GM21723 (cell line): Measurements from ENCODE around the gene PEX19.
"Not testable (repeated sequence)": the region's sequence is repeated elsewhere in the genome, so short reads cannot be mapped to it uniquely, and the experiment has no call there.

Source experiments
- ATAC-seq: cut with Tn5 transposase; IDR thresholded peaks from one replicate; pipeline ENCODE4 v1.9.1; 2021; ENCODE audit warnings: mild to moderate bottlenecking, moderate library complexity; ENCODE audit not compliant: unreplicated experiment

PEX19 gene

DNA sequence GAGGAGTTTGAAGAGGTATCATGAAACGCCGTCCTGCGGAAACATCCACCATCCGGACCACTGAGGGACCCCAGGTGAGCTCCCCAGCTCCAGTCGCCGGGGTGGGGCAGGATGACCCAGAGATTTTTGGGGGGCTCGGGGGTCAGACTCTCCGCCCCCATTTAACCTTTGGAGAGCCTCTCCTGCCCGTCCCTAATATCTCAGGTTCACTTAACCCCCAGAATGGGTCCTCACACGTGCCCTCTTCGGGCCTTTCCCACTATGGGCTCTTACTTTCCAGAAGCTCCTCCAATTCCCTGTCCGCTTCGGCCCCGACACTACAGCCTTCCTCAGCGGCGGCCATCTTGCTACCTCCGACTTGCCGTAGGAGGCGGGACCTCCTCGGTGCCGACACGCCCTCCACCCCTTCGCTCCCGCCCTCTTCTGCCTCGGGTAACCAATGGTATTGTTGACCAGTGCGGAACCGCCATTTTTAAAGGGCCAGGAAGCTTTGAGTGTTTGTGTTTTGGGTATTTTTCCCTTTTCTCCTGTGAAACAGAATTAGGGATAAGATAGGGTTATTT is at the start of gene PEX19:
TSS of gene PEX19 (minus strand) at position 352 of the 563 bp plus-strand sequence. CDS start at position 343, 9 bp downstream.
- peak; percentile 97 for ATAC-seq

DNA sequence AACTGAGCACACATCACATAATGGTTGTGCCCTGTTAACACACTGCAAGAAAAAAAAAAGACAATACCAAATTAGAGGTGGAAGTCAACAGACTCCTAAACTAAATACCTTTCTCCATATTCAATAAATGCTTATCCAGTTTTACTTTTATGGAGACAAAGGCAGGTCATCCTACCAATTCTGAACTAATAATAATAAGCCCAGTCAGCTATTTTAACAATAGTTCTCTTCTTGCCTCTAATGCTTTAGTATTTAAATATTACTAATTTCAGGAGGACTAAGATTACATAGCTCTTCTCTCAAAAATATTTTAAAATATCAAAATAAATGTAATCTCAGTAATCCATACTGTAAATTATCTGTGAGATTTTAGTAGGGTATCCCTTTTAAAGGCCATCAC is 47.6 kb upstream of the PEX19 start:
- ATAC-seq = no peak

- ATAC-seq = no peak
Observed at GRCh38 chr1:160330119-160330518, 45.2 kb upstream of the PEX19 start.

- no peak for ATAC-seq
Observed at GRCh38 chr1:160328184-160328583, 43.3 kb upstream of the PEX19 start.

DNA sequence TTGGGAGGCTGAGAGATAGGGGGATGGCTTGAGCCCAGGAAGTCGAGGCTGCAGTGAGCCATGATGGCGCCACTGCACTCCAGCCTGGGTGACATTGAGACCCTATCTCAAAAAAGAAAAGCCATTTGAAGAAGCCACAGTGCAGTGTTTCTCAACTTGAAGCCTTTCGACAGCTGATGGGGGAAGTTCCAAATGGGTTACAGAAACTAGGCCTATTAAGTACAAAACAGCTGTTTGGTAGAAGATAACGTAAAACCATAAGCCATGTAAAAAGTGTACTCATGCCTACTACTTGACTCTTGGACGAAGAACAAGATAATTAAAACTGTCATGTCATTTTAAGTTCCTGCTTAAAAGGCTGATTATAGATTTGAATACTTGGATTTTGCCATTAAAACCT is 41.5 kb upstream of the PEX19 start:
- ATAC-seq = no peak

- ATAC-seq = no peak
Observed at GRCh38 chr1:160325252-160325651, 40.3 kb upstream of the PEX19 start.

- ATAC-seq = no peak
Observed at GRCh38 chr1:160322831-160323230, 37.9 kb upstream of the PEX19 start.

GRCh38 chr1:160315359-160315758 is 30.4 kb upstream of the PEX19 start:
- ATAC-seq = no peak

- ATAC-seq = no peak
Observed at GRCh38 chr1:160309571-160309970, 24.6 kb upstream of the PEX19 start.

- no peak for ATAC-seq
Observed at GRCh38 chr1:160309185-160309557, 24.2 kb upstream of the PEX19 start.

GRCh38 chr1:160308451-160309184 is 23.7 kb upstream of the PEX19 start:
- ATAC-seq = no peak

- no peak for ATAC-seq
Observed at GRCh38 chr1:160307118-160307791, 22.3 kb upstream of the PEX19 start.

- no peak for ATAC-seq
Observed at GRCh38 chr1:160300173-160300572, 15.2 kb upstream of the PEX19 start.

DNA sequence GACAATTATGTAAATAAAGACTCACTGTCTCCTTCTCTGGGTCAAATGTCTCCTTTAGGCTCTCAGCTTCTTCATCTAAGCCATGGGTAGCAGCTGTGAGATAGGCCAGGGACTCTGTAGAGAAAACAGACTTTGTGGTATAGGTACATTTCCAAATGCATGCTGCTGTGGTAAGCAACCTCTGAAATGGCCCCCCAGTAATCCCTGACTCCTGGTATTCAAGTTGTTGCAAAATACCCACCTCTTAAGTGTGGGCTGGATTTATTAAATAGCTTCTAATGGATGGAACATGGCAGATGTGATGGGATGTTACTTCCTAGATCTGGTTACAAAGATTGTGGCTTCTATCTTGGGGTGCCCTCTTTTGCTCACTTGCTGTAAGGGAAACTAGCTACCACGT is 11.1 kb upstream of the PEX19 start:
- ATAC-seq = no peak

DNA sequence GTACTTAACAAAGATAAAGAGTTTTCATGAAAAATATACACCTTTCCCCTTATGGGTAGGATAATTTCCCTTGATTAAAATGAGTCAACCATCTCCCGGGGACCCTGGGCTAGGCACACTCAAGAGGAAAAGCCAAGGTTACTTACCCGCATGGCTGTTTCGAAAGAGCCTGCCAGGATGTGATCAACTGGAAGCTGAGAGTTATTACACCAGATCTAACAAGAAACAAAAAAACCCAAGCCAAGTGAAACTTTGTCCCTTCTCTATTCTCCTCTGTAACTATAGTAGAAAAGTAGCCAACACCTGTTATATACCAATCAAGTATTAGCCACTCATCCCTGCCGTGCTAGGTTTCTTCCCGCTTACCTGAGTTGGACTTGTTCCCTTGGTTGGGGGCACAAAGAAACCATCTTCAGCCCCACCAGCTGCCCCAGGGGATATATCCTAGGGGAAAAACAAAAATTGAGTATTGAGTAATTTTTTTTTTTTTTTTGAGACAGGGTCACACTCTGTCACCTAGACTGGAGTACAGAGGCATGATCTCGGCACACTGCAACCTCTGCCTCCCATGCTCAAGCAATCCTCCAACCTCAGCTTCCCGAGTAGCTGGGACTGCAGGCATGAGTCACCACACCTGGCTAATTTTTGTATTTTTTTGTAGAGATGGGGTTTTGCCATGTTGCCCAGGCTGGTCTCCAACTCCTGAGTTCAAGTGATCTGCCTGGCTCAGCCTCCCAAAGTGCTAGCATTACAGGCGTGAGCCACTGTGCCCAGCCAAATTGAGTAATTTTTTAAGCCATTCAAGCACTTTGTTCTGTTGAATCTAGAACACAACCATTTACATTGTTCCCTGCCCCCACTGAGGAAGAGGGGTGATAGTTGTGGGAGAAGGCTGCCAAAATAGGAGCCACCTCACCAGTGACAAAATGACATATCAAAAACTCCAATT is 8.4 kb upstream of the PEX19 start:
- no peak for ATAC-seq

DNA sequence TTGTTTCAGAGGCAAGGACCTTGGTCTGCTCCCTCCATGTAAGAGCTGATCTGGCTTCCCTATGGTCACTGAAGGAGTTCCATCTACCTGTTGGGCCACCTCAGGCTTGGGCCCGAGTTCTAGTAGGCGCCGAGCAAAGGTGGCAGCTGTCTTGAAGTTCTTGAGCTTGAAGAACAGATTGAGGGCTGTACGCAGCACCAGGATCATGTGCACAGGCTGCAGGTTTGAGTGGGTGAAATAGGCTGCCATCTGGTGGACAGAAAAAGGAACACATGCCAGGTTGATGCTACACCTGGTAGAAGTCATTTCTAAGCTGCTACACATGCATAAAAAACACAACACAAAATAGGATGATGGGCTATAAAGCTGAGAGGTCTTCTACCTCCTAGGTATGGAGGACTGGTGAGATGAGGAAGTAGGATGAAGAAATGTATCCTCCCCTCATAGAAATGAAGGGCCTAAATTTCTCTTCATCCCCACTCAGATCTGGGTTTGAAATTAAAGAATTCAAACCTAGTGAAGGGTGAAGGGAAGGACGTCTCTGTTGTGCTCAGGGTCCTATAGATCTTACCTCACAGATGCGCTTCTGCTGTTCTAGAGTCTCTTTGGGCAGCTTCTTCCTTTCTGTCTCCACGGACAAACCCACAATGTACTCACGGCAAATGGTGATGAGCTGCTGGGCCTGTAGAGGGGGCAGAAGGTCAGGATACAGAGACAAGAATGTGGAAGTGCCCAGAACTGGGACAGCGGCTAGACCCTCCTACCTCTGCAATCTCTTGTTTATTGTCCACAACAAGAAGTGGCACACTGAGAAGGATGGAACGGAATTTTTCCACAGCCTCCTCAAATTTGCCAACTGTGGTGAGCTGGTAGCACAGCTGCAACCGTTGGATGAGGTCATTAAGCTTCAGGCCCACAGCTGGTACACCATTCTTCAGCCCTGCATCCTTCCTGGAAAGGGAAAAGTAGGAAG is 6.6 kb upstream of the PEX19 start:
- ATAC-seq = peak; percentile 76

- ATAC-seq = not testable (repeated sequence)
Observed at GRCh38 chr1:160287769-160288168, 2.8 kb upstream of the PEX19 start.

GRCh38 chr1:160285506-160285905 is 573 bp upstream of the PEX19 start:
- ATAC-seq = no peak

- peak; percentile 26 for ATAC-seq
Observed at GRCh38 chr1:160284220-160284781, 632 bp downstream of the PEX19 start.

DNA sequence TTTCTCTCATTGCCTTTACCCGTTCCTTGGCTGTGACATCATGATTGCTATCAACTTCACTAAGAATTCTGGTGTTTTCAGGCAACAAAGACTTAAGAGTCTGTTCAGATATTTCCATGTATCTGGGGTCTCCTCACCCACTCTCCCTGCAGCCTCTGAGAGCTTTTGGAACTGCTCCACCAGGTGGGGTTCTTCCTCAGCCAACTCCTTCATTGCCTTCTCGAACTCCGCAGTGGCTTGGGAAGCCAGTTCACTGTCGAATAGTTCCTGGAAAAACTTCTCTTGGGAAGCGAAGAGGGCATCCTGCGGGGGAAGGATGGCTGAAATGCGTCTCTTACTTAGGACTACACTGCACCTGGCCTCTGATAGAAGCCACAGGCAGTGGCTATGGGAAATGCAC is 2.1 kb downstream of the PEX19 start:
- no peak for ATAC-seq
